ENCODE results near the gene TMEM198. TPM values are rescaled to one million over a fixed set of nuclear protein-coding genes. Genes with fewer than 3 reads are reported as not detected.

Gene TMEM198
- total RNA-seq, 1 experiment from 2014 or later, result 2.4 TPM

- no peak for DNase-seq (ENCODE audit: low read depth)
Measured at GRCh38 chr2:219544567-219544966, 739 bp downstream of the TMEM198 start.

GRCh38 chr2:219545295-219545942 is 1.6 kb downstream of the TMEM198 start:
- no peak for DNase-seq (ENCODE audit: low read depth)

- no peak for DNase-seq (ENCODE audit: low read depth)
Measured at GRCh38 chr2:219545943-219546352, 2.1 kb downstream of the TMEM198 start.

- DNase-seq (ENCODE audit: low read depth), result no peak
Measured at GRCh38 chr2:219547621-219548020, 3.8 kb downstream of the TMEM198 start.

- DNase-seq (ENCODE audit: low read depth), result no peak
Measured at GRCh38 chr2:219548990-219549389, 5.2 kb downstream of the TMEM198 start.

- no peak for DNase-seq (ENCODE audit: low read depth)
Measured at GRCh38 chr2:219549619-219550018, 5.8 kb downstream of the TMEM198 start.

GRCh38 chr2:219551441-219552381 is 7.9 kb downstream of the TMEM198 start:
- DNase-seq (ENCODE audit: low read depth), result peak; percentile 58

GRCh38 chr2:219552382-219553167 is 8.7 kb downstream of the TMEM198 start:
- DNase-seq (ENCODE audit: low read depth), result peak; percentile 88

GRCh38 chr2:219553168-219553417 is 9.3 kb downstream of the TMEM198 start:
- no peak for DNase-seq (ENCODE audit: low read depth)

GRCh38 chr2:219553463-219553963 is 9.7 kb downstream of the TMEM198 start:
- DNase-seq (ENCODE audit: low read depth), result no peak

GRCh38 chr2:219554350-219554749 is 10.5 kb downstream of the TMEM198 start:
- no peak for DNase-seq (ENCODE audit: low read depth)

- DNase-seq (ENCODE audit: low read depth), result no peak
Measured at GRCh38 chr2:219555956-219556355, 12.1 kb downstream of the TMEM198 start.

- DNase-seq (ENCODE audit: low read depth), result no peak
Measured at GRCh38 chr2:219556413-219556812, 12.6 kb downstream of the TMEM198 start.

- no peak for DNase-seq (ENCODE audit: low read depth)
Measured at GRCh38 chr2:219557320-219557719, 13.5 kb downstream of the TMEM198 start.

- no peak for DNase-seq (ENCODE audit: low read depth)
Measured at GRCh38 chr2:219557791-219558785, 14.3 kb downstream of the TMEM198 start.

GRCh38 chr2:219559156-219559915 is 15.5 kb downstream of the TMEM198 start:
- no peak for DNase-seq (ENCODE audit: low read depth)

GRCh38 chr2:219560037-219560892 is 16.4 kb downstream of the TMEM198 start:
- DNase-seq (ENCODE audit: low read depth), result no peak

- no peak for DNase-seq (ENCODE audit: low read depth)
Measured at GRCh38 chr2:219560893-219561178, 17.0 kb downstream of the TMEM198 start.

All from Daoy (cell line).